Right lobe of liver (tissue), 4 donors: ENCODE data around the gene TSPOAP1.

Source experiments
- CTCF ChIP-seq, 4 donors: fragments of 200-600 bp in 3 of 4; fragments of 450-650 bp in 1 of 4; IDR thresholded peaks; one replicate each; pipeline versions ENCODE4 v1.5.1 to v1.8.0; 2016 to 2022; ENCODE audit warnings: antibody characterized with exemption in 4 of 4, mild to moderate bottlenecking in 2 of 4
- POLR2A ChIP-seq: fragments of 450-650 bp; IDR thresholded peaks from one replicate; pipeline ENCODE4 v1.6.1; 2017; ENCODE audit warnings: antibody characterized with exemption, mild to moderate bottlenecking
- donor health status: DM: no; HTN: no; CAD: no.
- donor health status: DM: no; HTN: no; CAD: no.
- donor health status: DM: no; HTN: yes; CAD: no.

DNA sequence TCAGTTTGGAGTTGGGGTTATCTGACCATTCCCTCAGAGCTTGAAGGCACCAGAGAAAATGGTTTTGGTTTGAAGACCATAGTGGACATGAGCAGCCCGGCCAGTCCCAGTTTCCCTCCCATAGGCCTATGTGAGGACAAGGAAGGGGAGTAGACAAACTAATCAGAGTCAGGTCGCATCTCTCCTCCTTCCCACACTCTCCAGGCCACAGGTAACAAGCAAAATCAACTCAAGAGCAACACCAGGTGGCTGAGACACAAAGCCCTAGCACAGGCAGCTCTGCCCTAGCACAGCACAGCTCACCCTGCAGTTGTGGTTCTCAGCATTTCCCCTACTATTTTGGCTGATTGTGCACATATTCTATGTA, 16.2 kb upstream of the TSPOAP1 start:
- TF ChIP-seq POLR2A (no peak), CTCF (IDR thresholded peaks at IDR 0.05) (peak in 1 of 4 donors; percentile 6)
